ENCODE data around the gene PTPRN. TPM values are rescaled to one million over a fixed set of nuclear protein-coding genes. Genes with fewer than 3 reads are reported as not detected.

Gene PTPRN
- total and polyA plus RNA-seq, 2 experiments from 2014 or later, result 5.1 to 22.1 TPM

DNA sequence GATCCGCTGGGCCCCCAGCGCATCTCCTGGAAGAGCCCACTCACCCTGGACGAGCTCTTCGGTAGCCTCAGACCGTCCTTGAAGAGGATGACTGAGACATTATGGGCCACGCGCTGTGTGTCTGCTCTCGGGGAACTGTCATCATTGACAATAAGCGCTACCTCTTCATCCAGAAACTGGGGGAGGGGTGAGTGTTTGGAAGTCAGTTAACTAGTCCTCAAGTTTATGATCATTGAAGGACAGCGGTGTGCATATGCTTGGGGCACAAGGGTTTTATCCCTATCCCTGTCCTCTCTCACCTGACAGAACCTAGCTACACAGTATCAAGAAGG, 63.3 kb downstream of the PTPRN start (continued):
- TF ChIP-seq, protein P1, sequence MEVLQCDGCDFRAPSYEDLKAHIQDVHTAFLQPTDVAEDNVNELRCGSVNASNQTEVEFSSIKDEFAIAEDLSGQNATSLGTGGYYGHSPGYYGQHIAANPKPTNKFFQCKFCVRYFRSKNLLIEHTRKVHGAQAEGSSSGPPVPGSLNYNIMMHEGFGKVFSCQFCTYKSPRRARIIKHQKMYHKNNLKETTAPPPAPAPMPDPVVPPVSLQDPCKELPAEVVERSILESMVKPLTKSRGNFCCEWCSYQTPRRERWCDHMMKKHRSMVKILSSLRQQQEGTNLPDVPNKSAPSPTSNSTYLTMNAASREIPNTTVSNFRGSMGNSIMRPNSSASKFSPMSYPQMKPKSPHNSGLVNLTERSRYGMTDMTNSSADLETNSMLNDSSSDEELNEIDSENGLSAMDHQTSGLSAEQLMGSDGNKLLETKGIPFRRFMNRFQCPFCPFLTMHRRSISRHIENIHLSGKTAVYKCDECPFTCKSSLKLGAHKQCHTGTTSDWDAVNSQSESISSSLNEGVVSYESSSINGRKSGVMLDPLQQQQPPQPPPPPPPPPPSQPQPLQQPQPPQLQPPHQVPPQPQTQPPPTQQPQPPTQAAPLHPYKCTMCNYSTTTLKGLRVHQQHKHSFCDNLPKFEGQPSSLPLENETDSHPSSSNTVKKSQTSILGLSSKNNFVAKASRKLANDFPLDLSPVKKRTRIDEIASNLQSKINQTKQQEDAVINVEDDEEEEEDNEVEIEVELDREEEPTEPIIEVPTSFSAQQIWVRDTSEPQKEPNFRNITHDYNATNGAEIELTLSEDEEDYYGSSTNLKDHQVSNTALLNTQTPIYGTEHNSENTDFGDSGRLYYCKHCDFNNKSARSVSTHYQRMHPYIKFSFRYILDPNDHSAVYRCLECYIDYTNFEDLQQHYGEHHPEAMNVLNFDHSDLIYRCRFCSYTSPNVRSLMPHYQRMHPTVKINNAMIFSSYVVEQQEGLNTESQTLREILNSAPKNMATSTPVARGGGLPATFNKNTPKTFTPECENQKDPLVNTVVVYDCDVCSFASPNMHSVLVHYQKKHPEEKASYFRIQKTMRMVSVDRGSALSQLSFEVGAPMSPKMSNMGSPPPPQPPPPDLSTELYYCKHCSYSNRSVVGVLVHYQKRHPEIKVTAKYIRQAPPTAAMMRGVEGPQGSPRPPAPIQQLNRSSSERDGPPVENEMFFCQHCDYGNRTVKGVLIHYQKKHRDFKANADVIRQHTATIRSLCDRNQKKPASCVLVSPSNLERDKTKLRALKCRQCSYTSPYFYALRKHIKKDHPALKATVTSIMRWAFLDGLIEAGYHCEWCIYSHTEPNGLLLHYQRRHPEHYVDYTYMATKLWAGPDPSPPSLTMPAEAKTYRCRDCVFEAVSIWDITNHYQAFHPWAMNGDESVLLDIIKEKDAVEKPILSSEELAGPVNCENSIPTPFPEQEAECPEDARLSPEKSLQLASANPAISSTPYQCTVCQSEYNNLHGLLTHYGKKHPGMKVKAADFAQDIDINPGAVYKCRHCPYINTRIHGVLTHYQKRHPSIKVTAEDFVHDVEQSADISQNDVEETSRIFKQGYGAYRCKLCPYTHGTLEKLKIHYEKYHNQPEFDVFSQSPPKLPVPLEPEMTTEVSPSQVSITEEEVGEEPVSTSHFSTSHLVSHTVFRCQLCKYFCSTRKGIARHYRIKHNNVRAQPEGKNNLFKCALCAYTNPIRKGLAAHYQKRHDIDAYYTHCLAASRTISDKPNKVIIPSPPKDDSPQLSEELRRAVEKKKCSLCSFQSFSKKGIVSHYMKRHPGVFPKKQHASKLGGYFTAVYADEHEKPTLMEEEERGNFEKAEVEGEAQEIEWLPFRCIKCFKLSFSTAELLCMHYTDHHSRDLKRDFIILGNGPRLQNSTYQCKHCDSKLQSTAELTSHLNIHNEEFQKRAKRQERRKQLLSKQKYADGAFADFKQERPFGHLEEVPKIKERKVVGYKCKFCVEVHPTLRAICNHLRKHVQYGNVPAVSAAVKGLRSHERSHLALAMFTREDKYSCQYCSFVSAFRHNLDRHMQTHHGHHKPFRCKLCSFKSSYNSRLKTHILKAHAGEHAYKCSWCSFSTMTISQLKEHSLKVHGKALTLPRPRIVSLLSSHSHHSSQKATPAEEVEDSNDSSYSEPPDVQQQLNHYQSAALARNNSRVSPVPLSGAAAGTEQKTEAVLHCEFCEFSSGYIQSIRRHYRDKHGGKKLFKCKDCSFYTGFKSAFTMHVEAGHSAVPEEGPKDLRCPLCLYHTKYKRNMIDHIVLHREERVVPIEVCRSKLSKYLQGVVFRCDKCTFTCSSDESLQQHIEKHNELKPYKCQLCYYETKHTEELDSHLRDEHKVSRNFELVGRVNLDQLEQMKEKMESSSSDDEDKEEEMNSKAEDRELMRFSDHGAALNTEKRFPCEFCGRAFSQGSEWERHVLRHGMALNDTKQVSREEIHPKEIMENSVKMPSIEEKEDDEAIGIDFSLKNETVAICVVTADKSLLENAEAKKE (CRISPR knock-in tag; IDR thresholded peaks at IDR 0.05), result no peak
- TF ChIP-seq EZH2 (IDR thresholded peaks at IDR 0.05; ENCODE audit: low read depth, unreplicated experiment) (no peak), JUNB (IDR thresholded peaks at IDR 0.05; ENCODE audit: unreplicated experiment) (no peak)

DNA sequence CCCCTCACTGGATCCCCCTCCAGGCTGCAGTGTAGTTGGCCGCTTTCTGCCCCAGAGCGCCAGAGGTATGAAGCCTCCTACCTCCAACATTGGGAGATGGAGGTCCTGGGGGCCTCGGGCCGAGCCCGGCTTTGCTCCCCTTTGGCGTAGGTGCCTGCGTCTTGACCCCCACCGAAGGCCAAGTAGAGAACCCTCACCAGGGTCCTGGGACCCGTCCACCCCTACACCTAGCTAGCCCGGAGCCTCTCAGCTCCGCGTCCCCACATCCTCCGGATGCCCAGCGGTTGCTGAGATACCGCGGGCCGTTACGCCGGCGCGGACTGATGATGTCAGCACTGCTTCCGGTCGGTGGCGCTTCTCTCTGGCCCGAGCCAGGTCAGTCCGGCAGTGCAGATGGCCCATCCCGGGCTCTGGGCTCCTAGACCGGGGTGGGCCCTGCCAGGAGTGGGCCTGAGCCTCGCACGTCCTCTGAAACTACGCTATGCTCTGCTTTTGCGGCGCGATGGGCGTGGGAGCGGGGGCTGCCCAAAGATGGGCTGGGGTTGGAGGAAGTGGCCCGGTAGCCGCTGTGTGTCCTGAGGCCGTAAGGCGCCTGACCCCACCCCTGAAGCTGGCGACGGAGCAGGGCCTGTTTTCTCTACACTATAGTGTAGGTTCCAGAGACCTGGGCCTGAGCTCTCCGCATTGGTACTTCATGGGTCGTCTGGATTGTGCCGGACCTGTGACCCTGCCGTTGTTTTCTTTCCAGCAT, 63.9 kb downstream of the PTPRN start, which contains the start of the genes GLB1L and STK16:
Gene GLB1L, minus strand, starts transcription at position 297 of the 751 bp plus-strand sequence. CDS start 1,871 bp downstream, outside the sequence.
Gene STK16, plus strand, starts transcription at position 332 of the 751 bp plus-strand sequence. CDS start 521 bp downstream, outside the sequence.
- H3K4me1 ChIP-seq (ENCODE audit: insufficient read depth), result peaks cover 8% of the 10 kb centered on the region

More for the DNA sequence above, 63.9 kb downstream of the PTPRN start, which contains the start of the genes GLB1L and STK16:
- peak within 1 kb of the TSS; percentile 95 for H3K4me2 ChIP-seq
- DNase-seq (ENCODE audit: low spot score) (peak; percentile 98), ATAC-seq (peak; percentile 89)
- Mint-ChIP-seq H3K36me3 (ENCODE audit: low read depth) (peaks cover 27% of the 10 kb centered on the region), H3K9me3 (no peaks in the 10 kb centered on the region), H3K4me3 (peak within 1 kb of the TSS; percentile 96), H3K27ac (peak within 1 kb of the TSS; percentile 97), H3K4me1 (peaks cover 26% of the 10 kb centered on the region), H3K27me3 (ENCODE audit: insufficient read depth, low read depth, poor library complexity) (peaks cover 8% of the 10 kb centered on the region)
- no peaks in the 10 kb centered on the region for H3F3A ChIP-seq (replicated peaks; ENCODE audit: low read depth)
- peaks cover 3% of the 10 kb centered on the region; the same call in 1 of the 2 replicates for H3K36me3 ChIP-seq (ENCODE audit: insufficient read depth)
- 0 out of 2 replicates have a peak, but pooled peaks cover 4% of the 10 kb centered on the region for H3K79me2 ChIP-seq (replicated peaks; ENCODE audit: insufficient read depth)
- H3K4me3 ChIP-seq, result peak within 1 kb of the TSS; percentile 83
- TF ChIP-seq POLR2AphosphoS5 (IDR thresholded peaks at IDR 0.05; ENCODE audit: low read depth) (peak; percentile 91), CREB1 (CRISPR knock-in tag; IDR thresholded peaks at IDR 0.05; ENCODE audit: low read depth) (peak; percentile 97)
- TF ChIP-seq, protein P2, sequence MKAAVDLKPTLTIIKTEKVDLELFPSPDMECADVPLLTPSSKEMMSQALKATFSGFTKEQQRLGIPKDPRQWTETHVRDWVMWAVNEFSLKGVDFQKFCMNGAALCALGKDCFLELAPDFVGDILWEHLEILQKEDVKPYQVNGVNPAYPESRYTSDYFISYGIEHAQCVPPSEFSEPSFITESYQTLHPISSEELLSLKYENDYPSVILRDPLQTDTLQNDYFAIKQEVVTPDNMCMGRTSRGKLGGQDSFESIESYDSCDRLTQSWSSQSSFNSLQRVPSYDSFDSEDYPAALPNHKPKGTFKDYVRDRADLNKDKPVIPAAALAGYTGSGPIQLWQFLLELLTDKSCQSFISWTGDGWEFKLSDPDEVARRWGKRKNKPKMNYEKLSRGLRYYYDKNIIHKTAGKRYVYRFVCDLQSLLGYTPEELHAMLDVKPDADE (IDR thresholded peaks at IDR 0.05), result peak; percentile 84
- TF ChIP-seq, protein P3, sequence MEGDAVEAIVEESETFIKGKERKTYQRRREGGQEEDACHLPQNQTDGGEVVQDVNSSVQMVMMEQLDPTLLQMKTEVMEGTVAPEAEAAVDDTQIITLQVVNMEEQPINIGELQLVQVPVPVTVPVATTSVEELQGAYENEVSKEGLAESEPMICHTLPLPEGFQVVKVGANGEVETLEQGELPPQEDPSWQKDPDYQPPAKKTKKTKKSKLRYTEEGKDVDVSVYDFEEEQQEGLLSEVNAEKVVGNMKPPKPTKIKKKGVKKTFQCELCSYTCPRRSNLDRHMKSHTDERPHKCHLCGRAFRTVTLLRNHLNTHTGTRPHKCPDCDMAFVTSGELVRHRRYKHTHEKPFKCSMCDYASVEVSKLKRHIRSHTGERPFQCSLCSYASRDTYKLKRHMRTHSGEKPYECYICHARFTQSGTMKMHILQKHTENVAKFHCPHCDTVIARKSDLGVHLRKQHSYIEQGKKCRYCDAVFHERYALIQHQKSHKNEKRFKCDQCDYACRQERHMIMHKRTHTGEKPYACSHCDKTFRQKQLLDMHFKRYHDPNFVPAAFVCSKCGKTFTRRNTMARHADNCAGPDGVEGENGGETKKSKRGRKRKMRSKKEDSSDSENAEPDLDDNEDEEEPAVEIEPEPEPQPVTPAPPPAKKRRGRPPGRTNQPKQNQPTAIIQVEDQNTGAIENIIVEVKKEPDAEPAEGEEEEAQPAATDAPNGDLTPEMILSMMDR (conservative IDR thresholded peaks at IDR 0.05; ENCODE audit: low read depth in 2 of 2), result no peak
- H2AFZ ChIP-seq, result peak within 1 kb of the TSS; percentile 91; the same call in 1 of the 2 replicates
- no peaks in the 10 kb centered on the region for H3K27me3 ChIP-seq (ENCODE audit: insufficient read depth)
- peak within 1 kb of the TSS; percentile 75 for H3K27ac ChIP-seq (ENCODE audit: low read depth)
- H4K20me1 ChIP-seq (replicated peaks; ENCODE audit: insufficient read depth), result no peaks in the 10 kb centered on the region
- no peaks in the 10 kb centered on the region for H3K9me2 ChIP-seq (ENCODE audit: insufficient read depth)

Data from GM23338 (cell line).